HepG2 (cell line): ENCODE results near the gene ZNF217. TPM values are rescaled to one million over a fixed set of nuclear protein-coding genes. Genes with fewer than 3 reads are reported as not detected.

Experiments
- FIP1L1 ChIP-seq: fragments of 200-400 bp; formaldehyde crosslinking; IDR thresholded peaks from 2 replicates; pipeline ENCODE4 v1.6.1; 2018; ENCODE audit warnings: low read depth, mild to moderate bottlenecking, low read length, moderate library complexity, borderline replicate concordance; ENCODE audit not compliant: insufficient read depth
- GRHL1 ChIP-seq: sonication (generic); formaldehyde crosslinking; conservative IDR thresholded peaks from 2 replicates; pipeline ENCODE4 v1.8.0; 2022; ENCODE audit warnings: missing genetic modification reagents
- HOXA9 ChIP-seq: sonication (generic); formaldehyde crosslinking; IDR thresholded peaks from 2 replicates; pipeline ENCODE4 v1.8.1; 2022; ENCODE audit warnings: missing genetic modification reagents, mild to moderate bottlenecking, moderate library complexity, borderline replicate concordance
- JUND ChIP-seq: sonication (generic); formaldehyde crosslinking; IDR thresholded peaks from 2 replicates; pipeline ENCODE4 v1.8.0; 2022; ENCODE audit warnings: mild to moderate bottlenecking, missing genetic modification reagents
- MIER2 ChIP-seq: IDR thresholded peaks from 2 replicates; pipeline ENCODE4 v1.6.1; 2016; ENCODE audit warnings: missing biosample characterization, missing genetic modification reagents
- NKX3-1 ChIP-seq: sonication (generic); formaldehyde crosslinking; IDR thresholded peaks from 2 replicates; pipeline ENCODE4 v1.5.0; 2020; ENCODE audit warnings: missing genetic modification reagents
- PCBP1 ChIP-seq: fragments of 200-400 bp; formaldehyde crosslinking; IDR thresholded peaks from 2 replicates; pipeline ENCODE4 v1.6.1; 2017; ENCODE audit warnings: mild to moderate bottlenecking, low read depth, low read length, borderline replicate concordance
- RFXANK ChIP-seq: IDR thresholded peaks from 2 replicates; pipeline ENCODE4 v1.6.1; 2016
- STAT6 ChIP-seq: sonication (generic); formaldehyde crosslinking; IDR thresholded peaks from 2 replicates; pipeline ENCODE4 v1.4.0; 2020; ENCODE audit warnings: missing genetic modification reagents, mild to moderate bottlenecking, borderline replicate concordance
- TARDBP ChIP-seq: sonication (generic); formaldehyde crosslinking; IDR thresholded peaks from 2 replicates; pipeline ENCODE4 v1.8.0; 2022; ENCODE audit warnings: mild to moderate bottlenecking, missing genetic modification reagents
- TCF7L2 ChIP-seq: IDR thresholded peaks from 2 replicates; pipeline ENCODE4 v1.6.1; 2011; ENCODE audit warnings: mild to moderate bottlenecking, low read depth, low read length, moderate library complexity
- U2AF2 ChIP-seq: fragments of 200-400 bp; formaldehyde crosslinking; IDR thresholded peaks from 2 replicates; pipeline ENCODE4 v1.6.1; 2017; ENCODE audit warnings: low read depth, mild to moderate bottlenecking, low read length
- ZBTB39 ChIP-seq: sonication (generic); formaldehyde crosslinking; IDR thresholded peaks from 2 replicates; pipeline ENCODE4 v1.5.0; 2020; ENCODE audit warnings: missing genetic modification reagents
- ZFAT ChIP-seq: sonication (generic); formaldehyde crosslinking; conservative IDR thresholded peaks from 2 replicates; pipeline ENCODE4 v1.8.1; 2023; ENCODE audit warnings: missing genetic modification reagents, inconsistent platforms
- ZFX ChIP-seq: sonication (generic); formaldehyde crosslinking; IDR thresholded peaks from 2 replicates; pipeline ENCODE4 v1.4.0; 2020; ENCODE audit warnings: mild to moderate bottlenecking, low read depth, missing genetic modification reagents, moderate library complexity
- ZKSCAN8 ChIP-seq: IDR thresholded peaks from 2 replicates; pipeline ENCODE4 v1.6.1; 2016; ENCODE audit warnings: borderline replicate concordance, missing genetic modification reagents, missing compliant biosample characterization
- ZNF121 ChIP-seq: sonication (generic); formaldehyde crosslinking; IDR thresholded peaks from 2 replicates; pipeline ENCODE4 v1.5.0; 2020; ENCODE audit warnings: mild to moderate bottlenecking, missing genetic modification reagents
- ZNF232 ChIP-seq: sonication (generic); formaldehyde crosslinking; IDR thresholded peaks from 2 replicates; pipeline ENCODE4 v1.4.0; 2020; ENCODE audit warnings: missing genetic modification reagents, borderline replicate concordance
- ZNF253 ChIP-seq: sonication (generic); formaldehyde crosslinking; IDR thresholded peaks from 2 replicates; pipeline ENCODE4 v1.8.0; 2022; ENCODE audit warnings: mild to moderate bottlenecking, missing genetic modification reagents, borderline replicate concordance
- ZNF468 ChIP-seq: sonication (generic); formaldehyde crosslinking; IDR thresholded peaks from 2 replicates; pipeline ENCODE4 v1.8.0; 2022; ENCODE audit warnings: mild to moderate bottlenecking, moderate library complexity, missing genetic modification reagents
- ZUFSP ChIP-seq: sonication (generic); formaldehyde crosslinking; IDR thresholded peaks from 2 replicates; pipeline ENCODE4 v1.9.0; 2021; ENCODE audit warnings: missing genetic modification reagents, mild to moderate bottlenecking, borderline replicate concordance
- polyA plus RNA-seq, 8 experiments: library from polyadenylated mRNA; depleted of rRNA in 3 of 8; stranded (reverse) in 7 of 8; unstranded in 1 of 8; fragments of >200 nt; fragmentation: Illumina TruSeq in 4 of 8; extraction: Trizol in 4 of 8; gene quantifications; 2 replicates each; pipeline versions ENCODE4 v1.2.1 to v1.2.3, GENCODE V29; 2011 to 2016; ENCODE audit warnings: low read depth in 4 of 8, missing spikeins in 1 of 8, mixed read lengths in 1 of 8; ENCODE audit not compliant: insufficient read depth in 1 of 8
- total RNA-seq, 5 experiments: library from RNA; depleted of rRNA; stranded (reverse); fragments of >200 nt; fragmentation: Illumina TruSeq; extraction: Trizol; gene quantifications; 2 replicates each; pipeline ENCODE4 v1.2.3, GENCODE V29; 2016; ENCODE audit warnings: low read depth in 1 of 5

ZNF217 gene
- total and polyA plus RNA-seq, 2 of the 13 experiments (the other 11 are each of a cell fraction or from before 2014, with no cell fraction given) = 22.3 to 29.8 TPM

GRCh38 chr20:53594068-53595017, 704 bp upstream of the ZNF217 start (continued):
- no peak for TF ChIP-seq GRHL1 (CRISPR knock-in tag)
- TF ChIP-seq U2AF2 = no peak
- TF ChIP-seq ZNF253 (CRISPR knock-in tag) = no peak
- peak; percentile 66 for TF ChIP-seq ZFX (CRISPR knock-in tag)
- no peak for TF ChIP-seq PCBP1
- TF ChIP-seq ZUFSP = no peak
- TF ChIP-seq ZFAT = no peak
- no peak for TF ChIP-seq ZNF468 (CRISPR knock-in tag)
- no peak for TF ChIP-seq RFXANK
- no peak for TF ChIP-seq ZKSCAN8 (CRISPR knock-in tag)
- TF ChIP-seq NKX3-1 (CRISPR knock-in tag) = no peak
- TF ChIP-seq HOXA9 (CRISPR knock-in tag) = no peak
- TF ChIP-seq TARDBP = peak; percentile 46; the same call in 1 of the 2 replicates
- peak; percentile 38; the same call in 1 of the 2 replicates for TF ChIP-seq ZNF232 (CRISPR knock-in tag)
- no peak for TF ChIP-seq TCF7L2
- no peak for TF ChIP-seq MIER2
- TF ChIP-seq ZNF121 (CRISPR knock-in tag) = no peak; the same call in 1 of the 2 replicates
- TF ChIP-seq JUND (CRISPR knock-in tag) = no peak
- TF ChIP-seq STAT6 (CRISPR knock-in tag) = no peak
- TF ChIP-seq FIP1L1 = no peak
- TF ChIP-seq ZBTB39 (CRISPR knock-in tag) = 0 out of 2 replicates have a peak, but pooled peaks have one; percentile 71
